ENCODE measurements around the gene ZNHIT6. TPM values are rescaled to one million over a fixed set of nuclear protein-coding genes. Genes with fewer than 3 reads are reported as not detected.

The ZNHIT6 gene
- polyA plus RNA-seq, 1 donor from 2014 or later, result 16.3 TPM

DNA sequence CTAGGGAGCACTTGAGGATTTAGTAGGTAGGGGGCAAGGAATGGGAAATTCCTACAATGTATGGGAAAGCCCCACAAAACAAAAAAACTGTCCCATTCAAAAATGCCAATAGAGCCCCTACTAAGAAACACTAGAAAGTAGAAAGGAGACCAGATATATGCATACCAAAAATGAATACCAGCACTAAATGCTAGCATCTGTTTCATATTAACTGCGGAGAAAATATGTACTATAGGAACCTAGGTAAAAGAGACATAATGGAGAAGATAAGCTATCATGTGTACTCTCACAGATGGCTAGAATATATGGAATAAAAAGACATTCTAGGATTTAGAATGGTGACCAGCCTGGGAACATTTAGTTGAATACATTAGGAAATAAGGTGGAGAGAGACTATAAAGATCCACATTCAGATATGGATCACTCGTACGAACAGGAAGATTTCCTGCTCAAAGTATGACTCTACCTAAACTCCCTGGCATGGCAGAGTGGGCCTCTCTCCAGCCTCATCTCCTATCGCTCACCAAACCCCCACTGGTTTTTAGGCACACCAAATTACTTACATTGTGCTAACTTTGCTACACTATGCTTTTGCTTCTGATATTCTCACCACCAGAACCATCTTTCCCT is 18.3 kb downstream of the ZNHIT6 start:
- peaks cover 7% of the 10 kb centered on the region for H3K36me3 Mint-ChIP-seq

DNA sequence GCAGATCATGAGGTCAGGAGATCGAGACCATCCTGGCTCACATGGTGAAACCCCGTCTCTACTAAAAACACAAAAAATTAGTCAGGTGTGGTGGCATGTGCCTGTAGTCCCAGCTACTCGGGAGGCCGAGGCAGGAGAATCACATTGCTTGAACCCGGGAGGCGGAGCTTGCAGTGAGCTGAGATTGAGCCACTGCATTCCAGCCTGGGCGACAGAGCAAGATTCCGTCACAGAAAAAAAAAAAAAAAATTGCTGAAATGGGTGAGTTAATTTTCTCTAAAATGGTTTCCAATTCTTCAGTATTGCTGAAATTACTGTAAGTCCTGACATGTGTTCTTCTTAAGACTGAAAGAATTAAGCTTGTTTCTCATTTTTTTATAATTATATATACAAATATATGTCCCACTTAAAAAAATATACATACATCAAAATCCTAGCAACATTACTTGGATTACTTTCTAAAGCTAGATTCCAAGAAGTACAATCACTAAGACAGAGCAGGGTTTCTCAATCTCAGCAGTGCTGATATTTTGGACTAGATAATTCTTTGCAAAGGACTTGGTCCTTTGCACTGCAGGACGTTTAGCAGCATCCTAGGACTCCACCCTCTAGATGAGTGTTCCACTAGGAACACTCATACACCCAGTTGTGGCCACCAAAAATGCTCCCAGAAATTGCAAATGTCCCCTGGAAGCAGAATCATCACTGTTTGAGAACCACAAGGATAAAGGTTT is 24.8 kb downstream of the ZNHIT6 start:
- H3K4me1 Mint-ChIP-seq, result peaks cover 0 to 4% (median 0%) of the 10 kb centered on the region in 3 donors
- H3K36me3 Mint-ChIP-seq, result peaks cover 1% of the 10 kb centered on the region
- no peak overlapping the region for H3K27ac Mint-ChIP-seq
- H3K4me3 Mint-ChIP-seq, result no peak overlapping the region
- no peaks in the 10 kb centered on the region for H3K27me3 Mint-ChIP-seq
- no peaks in the 10 kb centered on the region for H3K9me3 Mint-ChIP-seq

More for the DNA sequence above, 18.3 kb downstream of the ZNHIT6 start:
- Mint-ChIP-seq H3K27me3 (no peaks in the 10 kb centered on the region), H3K4me1 (peaks cover 2 to 16% (median 5%) of the 10 kb centered on the region in 3 donors), H3K27ac (no peak overlapping the region), H3K9me3 (no peaks in the 10 kb centered on the region), H3K4me3 (no peak overlapping the region)

DNA sequence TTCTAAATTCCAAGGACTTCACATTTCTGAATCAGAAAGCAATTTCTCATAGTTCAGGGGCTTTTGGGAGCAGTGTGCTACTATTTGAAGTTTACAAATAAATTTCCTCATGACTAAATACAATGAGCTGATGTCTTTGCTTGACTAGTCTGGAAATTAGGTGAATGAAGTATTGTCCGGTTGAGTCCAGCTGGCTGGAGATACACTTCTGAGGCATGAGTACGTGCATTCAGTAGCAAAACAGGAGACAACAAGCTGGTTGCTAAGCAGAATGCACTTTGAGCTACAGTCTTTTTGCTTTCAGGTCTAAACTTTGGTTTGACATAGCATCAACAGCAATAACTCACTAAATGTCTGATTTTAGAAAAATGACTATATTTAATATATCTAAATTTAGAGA is 27.1 kb downstream of the ZNHIT6 start:
- Mint-ChIP-seq H3K27ac (no peak overlapping the region), H3K36me3 (no peaks in the 10 kb centered on the region), H3K4me1 (peaks cover 0 to 4% (median 0%) of the 10 kb centered on the region in 3 donors), H3K9me3 (no peaks in the 10 kb centered on the region), H3K4me3 (no peak overlapping the region), H3K27me3 (no peaks in the 10 kb centered on the region)

DNA sequence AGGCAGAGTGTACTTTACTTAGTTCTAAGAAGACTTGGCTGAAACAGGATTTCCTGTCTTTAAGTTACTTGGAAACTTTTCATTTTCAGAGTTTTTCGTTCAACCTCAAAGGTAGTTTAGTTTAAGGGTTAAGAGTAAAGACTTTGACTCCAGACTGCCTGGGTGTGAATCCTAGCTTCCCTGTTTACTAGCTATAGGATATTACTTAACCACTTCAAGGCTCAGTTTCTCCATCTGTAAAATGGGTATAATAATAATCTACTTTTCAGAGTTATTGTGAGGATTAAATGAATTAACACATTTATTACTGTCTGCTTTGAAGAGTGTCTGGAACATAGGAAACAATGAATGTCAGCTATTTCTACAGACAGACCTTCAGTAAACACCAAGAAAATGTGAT is 30.0 kb downstream of the ZNHIT6 start:
- Mint-ChIP-seq H3K27ac (no peak overlapping the region), H3K27me3 (no peaks in the 10 kb centered on the region), H3K9me3 (no peaks in the 10 kb centered on the region), H3K4me3 (no peak overlapping the region), H3K4me1 (no peaks in the 10 kb centered on the region), H3K36me3 (peaks cover 2% of the 10 kb centered on the region)

DNA sequence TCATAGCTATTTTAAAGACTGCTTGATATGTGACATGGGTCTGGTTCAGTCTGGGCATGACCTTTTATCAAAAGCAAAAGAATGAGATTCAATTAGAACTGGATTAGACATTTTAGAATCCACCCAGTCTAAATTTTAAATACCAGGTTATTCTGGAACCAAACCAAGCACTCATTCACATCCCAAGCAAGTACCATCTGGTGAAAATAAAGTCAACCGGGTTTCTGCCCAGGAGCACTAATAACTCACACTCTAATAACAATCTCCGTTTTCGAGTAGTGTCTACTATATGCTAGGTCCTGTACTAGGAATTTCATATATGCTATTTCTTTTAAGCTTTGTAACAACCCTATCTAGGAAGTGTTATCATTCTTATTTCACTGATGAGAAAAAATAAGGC is 30.6 kb downstream of the ZNHIT6 start:
- H3K27ac Mint-ChIP-seq, result no peak overlapping the region
- H3K4me1 Mint-ChIP-seq, result no peaks in the 10 kb centered on the region
- peaks cover 2% of the 10 kb centered on the region for H3K36me3 Mint-ChIP-seq
- H3K4me3 Mint-ChIP-seq, result no peak overlapping the region
- no peaks in the 10 kb centered on the region for H3K27me3 Mint-ChIP-seq
- H3K9me3 Mint-ChIP-seq, result no peaks in the 10 kb centered on the region

DNA sequence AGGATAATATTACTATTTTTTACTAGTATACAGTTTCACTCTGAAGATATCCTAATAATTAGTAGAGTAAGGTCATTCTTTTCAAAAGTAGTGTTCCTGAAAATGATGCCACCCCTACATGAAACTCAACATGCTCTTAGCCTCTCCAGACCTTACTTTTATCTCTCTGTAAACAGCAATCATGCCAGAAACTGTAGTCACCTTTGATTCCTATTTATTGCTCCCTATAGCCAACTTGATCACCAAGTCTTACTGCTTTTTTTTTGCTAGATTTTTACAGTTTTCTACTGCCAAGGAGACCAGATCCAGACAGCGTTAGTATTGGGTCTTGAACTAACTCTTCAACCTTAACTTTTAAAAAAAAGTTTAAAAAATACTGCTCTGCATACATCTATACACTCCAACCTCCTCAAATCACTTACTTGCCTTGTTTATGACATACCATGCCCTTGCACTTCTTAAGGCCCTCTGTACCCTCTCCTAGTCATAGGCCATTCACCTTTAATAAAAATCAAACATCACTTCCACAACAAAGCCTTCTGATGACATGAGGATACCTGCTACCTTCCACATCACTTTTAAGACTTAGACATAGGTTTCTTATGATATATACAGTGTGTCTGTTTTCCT is 36.1 kb downstream of the ZNHIT6 start:
- no peak overlapping the region for H3K27ac Mint-ChIP-seq
- no peak overlapping the region for H3K4me3 Mint-ChIP-seq
- no peaks in the 10 kb centered on the region for H3K27me3 Mint-ChIP-seq
- H3K4me1 Mint-ChIP-seq, result no peaks in the 10 kb centered on the region
- no peaks in the 10 kb centered on the region for H3K9me3 Mint-ChIP-seq
- peaks cover 7% of the 10 kb centered on the region for H3K36me3 Mint-ChIP-seq

DNA sequence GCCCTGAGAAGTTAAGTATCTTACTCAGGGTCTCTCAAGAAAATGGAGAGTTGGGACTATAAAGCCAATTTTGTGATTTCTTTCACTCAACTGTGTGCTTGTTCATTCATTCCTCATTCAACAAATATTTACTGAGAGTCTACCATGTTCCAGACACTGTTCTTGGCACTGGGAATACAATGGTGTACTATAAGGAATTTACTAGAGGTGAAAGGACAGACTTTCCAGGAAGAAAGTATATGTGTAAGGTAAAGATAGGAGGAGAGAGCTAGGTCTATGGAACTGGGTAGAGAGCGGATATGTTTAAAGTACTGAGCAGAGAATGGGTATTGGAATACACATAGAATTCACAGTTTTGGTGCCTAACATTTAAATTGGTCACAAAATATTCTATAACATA is 42.3 kb downstream of the ZNHIT6 start:
- Mint-ChIP-seq H3K4me3 (peak overlapping the region in 1 of 4 donors; percentile 40), H3K9me3 (no peaks in the 10 kb centered on the region), H3K27ac (no peak overlapping the region)

DNA sequence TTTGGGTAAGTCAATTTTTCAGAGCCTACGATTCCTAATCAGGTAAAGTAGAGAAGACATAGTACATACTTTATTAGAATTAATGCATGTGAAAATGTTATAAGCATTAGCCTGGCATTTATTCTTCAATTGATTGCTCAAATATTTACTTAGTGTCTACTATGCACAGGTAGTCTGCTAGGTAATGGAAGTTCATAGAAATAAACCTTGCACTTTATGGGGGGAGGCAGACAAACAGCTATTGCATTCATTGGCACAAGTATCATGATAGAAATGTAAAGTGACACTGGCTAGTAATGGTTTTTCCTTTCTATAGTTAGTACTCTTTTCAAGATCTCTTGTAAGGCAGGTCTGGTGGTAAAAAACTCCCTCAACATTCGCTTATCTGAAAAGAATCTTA is 44.9 kb downstream of the ZNHIT6 start:
- Mint-ChIP-seq H3K27me3 (no peaks in the 10 kb centered on the region), H3K9me3 (no peaks in the 10 kb centered on the region), H3K36me3 (peaks cover 8% of the 10 kb centered on the region), H3K4me1 (peaks cover 0 to 5% (median 0%) of the 10 kb centered on the region in 3 donors), H3K4me3 (no peak overlapping the region), H3K27ac (no peak overlapping the region)

More for the DNA sequence above, 42.3 kb downstream of the ZNHIT6 start:
- H3K36me3 Mint-ChIP-seq, result peaks cover 10% of the 10 kb centered on the region
- peaks cover 0 to 5% (median 0%) of the 10 kb centered on the region in 3 donors for H3K4me1 Mint-ChIP-seq
- no peaks in the 10 kb centered on the region for H3K27me3 Mint-ChIP-seq

DNA sequence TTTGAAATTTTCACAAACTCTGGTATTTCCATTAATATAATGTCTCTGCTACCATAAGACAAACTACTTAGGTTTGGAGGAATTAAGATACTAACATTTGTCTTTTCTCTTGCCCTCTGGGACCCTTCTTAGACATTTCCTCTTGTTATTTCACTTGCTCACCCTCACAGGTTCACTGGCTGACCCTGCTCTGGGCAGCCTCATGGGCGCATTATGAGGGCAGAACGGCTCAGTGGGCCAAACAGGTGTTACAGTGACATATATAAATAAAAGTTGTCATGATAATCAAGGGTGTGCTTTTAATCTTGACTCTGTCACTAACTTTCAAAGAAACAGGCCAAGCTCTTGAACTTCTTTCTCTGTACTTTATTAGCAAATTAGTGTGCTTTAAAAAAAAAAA is 46.5 kb downstream of the ZNHIT6 start:
- Mint-ChIP-seq H3K9me3 (no peaks in the 10 kb centered on the region), H3K36me3 (peaks cover 11% of the 10 kb centered on the region), H3K4me3 (no peak overlapping the region), H3K4me1 (peaks cover 0 to 5% (median 0%) of the 10 kb centered on the region in 3 donors), H3K27ac (peak overlapping the region in 1 of 3 donors; percentile 37), H3K27me3 (no peaks in the 10 kb centered on the region)

DNA sequence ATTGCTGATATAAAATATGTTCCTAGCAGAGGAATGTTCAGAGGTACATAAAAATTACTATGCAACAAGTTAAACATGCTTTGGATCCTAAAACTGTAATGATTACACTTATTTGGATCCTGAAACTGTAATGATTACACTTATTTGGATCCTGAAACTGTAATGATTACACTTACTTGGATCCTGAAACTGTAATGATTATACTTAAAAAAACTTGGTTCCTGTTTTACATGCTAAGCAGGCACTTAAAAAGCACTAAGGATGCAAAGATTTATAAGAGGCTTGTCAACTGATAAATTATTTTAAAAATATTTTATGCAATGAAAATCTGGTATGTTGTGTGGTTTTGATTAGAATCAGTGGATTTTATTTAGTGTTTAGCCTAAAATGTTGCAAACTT is 47.7 kb downstream of the ZNHIT6 start:
- Mint-ChIP-seq H3K4me1 (peaks cover 0 to 5% (median 1%) of the 10 kb centered on the region in 3 donors), H3K4me3 (no peak overlapping the region), H3K9me3 (no peaks in the 10 kb centered on the region), H3K27me3 (no peaks in the 10 kb centered on the region), H3K36me3 (peaks cover 14% of the 10 kb centered on the region), H3K27ac (no peak overlapping the region)

DNA sequence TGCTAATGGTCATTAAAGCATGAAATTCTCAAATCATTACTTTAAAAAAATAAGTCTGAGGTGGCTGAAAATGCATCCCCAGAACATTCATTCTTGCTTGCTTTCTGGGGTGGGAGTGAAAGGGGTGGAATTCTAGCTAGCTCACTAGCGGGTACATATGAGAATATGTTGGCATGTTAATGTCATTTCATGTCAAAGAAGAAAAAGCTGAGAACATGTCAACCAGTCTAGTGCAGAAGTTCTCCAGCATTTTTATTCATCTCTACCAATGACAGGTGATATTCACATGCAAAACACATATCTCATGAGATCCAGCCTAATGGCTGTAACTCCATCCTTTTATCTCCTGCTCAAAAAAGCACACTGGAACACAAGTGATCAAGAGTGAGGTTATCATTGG is 49.1 kb downstream of the ZNHIT6 start:
- no peak overlapping the region for H3K4me3 Mint-ChIP-seq
- H3K27me3 Mint-ChIP-seq, result no peaks in the 10 kb centered on the region
- H3K36me3 Mint-ChIP-seq, result peaks cover 14% of the 10 kb centered on the region
- no peak overlapping the region for H3K27ac Mint-ChIP-seq
- no peaks in the 10 kb centered on the region for H3K9me3 Mint-ChIP-seq
- H3K4me1 Mint-ChIP-seq, result peaks cover 0 to 5% (median 1%) of the 10 kb centered on the region in 3 donors

DNA sequence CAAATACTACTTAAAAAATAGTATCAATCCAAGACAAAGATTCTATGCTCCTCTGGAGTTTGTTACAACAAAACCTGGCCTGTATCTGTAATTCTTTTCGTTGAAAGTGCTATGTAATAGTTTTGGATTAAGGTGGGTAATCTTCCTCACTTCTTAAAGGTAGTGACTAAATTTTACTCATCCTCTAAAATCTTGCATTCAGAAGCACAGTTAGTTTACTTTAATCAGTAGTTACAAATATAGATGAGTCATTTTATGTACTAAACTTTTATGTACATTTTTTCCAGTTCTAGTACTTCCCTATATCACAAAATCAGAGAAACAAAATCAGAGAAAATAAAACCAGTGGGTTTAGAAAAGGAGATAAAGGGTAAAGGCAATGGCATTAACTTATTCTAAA is 51.3 kb downstream of the ZNHIT6 start:
- Mint-ChIP-seq H3K27me3 (no peaks in the 10 kb centered on the region), H3K36me3 (peaks cover 15% of the 10 kb centered on the region), H3K4me3 (no peak overlapping the region), H3K4me1 (peaks cover 0 to 3% (median 1%) of the 10 kb centered on the region in 3 donors), H3K27ac (no peak overlapping the region), H3K9me3 (peaks cover 0 to 6% (median 0%) of the 10 kb centered on the region in 3 donors)

DNA sequence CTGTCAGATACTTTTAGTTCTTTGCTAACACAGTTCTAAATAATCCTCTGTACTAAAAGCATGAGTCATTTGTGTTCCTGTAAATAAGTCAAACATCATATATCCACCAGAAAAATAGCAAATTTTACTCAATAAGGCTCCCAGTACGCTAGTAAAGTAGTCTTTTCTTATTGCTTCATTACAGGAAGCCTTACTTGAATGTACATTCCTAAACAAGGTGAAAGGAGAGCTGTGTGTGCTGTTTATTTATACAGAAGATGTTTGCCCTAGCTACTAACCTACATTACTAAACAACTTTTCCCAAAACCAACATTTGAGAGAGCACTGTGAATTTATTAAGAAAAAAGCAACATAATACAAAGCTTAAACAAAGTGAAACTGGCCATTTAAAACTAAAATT is 52.0 kb downstream of the ZNHIT6 start:
- H3K4me3 Mint-ChIP-seq, result no peak overlapping the region
- peaks cover 0 to 6% (median 0%) of the 10 kb centered on the region in 3 donors for H3K9me3 Mint-ChIP-seq
- no peak overlapping the region for H3K27ac Mint-ChIP-seq
- peaks cover 18% of the 10 kb centered on the region for H3K36me3 Mint-ChIP-seq
- H3K27me3 Mint-ChIP-seq, result no peaks in the 10 kb centered on the region
- H3K4me1 Mint-ChIP-seq, result peaks cover 0 to 1% (median 0%) of the 10 kb centered on the region in 3 donors

DNA sequence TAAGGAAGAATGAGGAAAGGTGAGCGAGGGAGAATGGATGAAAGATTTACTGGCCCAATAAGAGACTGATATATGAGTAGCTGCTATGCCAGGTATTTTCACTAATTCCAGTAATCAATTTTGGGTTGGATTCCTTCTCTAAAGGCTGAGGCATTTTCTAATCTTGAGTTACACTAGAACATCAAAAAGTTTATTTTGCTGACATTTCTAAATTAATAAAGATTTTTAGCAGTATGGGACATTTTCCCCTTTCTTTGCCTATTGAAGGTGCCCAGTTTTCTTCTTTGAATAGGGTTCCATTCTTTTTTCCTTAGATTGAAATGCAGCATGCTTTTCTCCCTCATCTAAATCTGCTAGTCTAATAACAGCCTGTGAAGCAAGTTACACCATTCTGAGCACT is 52.9 kb downstream of the ZNHIT6 start:
- H3K4me3 Mint-ChIP-seq, result no peak overlapping the region
- H3K27ac Mint-ChIP-seq, result no peak overlapping the region
- no peaks in the 10 kb centered on the region for H3K27me3 Mint-ChIP-seq
- H3K4me1 Mint-ChIP-seq, result peaks cover 0 to 1% (median 0%) of the 10 kb centered on the region in 3 donors
- peaks cover 20% of the 10 kb centered on the region for H3K36me3 Mint-ChIP-seq
- peaks cover 0 to 9% (median 0%) of the 10 kb centered on the region in 3 donors for H3K9me3 Mint-ChIP-seq

DNA sequence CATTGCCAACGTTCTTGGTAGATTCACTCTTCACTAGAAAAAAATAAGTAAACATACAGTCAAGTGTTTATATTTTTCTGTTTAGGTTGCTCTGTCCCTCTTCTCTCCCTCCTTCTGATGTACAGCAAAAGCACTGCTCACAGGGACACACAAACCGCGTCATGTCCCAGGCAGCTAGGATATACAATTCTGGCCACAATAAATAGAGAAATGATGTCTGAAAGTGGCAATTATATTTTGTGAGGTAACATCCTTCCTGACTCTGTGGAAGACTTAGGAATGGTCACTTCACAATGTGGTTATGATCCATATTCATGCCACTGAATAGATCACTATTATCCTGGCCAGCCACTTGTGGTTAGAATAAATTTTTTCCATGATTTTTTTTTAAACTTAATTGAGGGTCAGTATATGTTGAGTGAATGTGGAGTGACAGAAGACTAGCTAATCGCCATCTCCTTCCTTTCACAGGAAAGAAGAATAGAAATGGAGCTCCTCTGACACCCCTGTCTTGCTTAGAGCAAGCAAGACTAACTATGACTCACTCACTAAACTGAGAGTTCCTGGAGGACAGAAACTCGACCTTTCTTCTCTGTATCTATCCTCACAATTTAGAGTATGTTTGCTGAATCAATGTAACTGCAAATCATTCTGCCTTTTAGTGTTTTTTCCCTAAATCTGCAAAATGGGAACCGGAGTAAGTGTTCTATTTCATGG is 54.0 kb downstream of the ZNHIT6 start:
- no peak overlapping the region for H3K4me3 Mint-ChIP-seq
- peaks cover 0 to 13% (median 0%) of the 10 kb centered on the region in 3 donors for H3K9me3 Mint-ChIP-seq
- no peak overlapping the region for H3K27ac Mint-ChIP-seq
- H3K36me3 Mint-ChIP-seq, result peaks cover 25% of the 10 kb centered on the region
- peaks cover 0 to 1% (median 0%) of the 10 kb centered on the region in 3 donors for H3K4me1 Mint-ChIP-seq
- H3K27me3 Mint-ChIP-seq, result no peaks in the 10 kb centered on the region
